ENCODE data around the gene ST8SIA1.

ST8SIA1 gene

DNA sequence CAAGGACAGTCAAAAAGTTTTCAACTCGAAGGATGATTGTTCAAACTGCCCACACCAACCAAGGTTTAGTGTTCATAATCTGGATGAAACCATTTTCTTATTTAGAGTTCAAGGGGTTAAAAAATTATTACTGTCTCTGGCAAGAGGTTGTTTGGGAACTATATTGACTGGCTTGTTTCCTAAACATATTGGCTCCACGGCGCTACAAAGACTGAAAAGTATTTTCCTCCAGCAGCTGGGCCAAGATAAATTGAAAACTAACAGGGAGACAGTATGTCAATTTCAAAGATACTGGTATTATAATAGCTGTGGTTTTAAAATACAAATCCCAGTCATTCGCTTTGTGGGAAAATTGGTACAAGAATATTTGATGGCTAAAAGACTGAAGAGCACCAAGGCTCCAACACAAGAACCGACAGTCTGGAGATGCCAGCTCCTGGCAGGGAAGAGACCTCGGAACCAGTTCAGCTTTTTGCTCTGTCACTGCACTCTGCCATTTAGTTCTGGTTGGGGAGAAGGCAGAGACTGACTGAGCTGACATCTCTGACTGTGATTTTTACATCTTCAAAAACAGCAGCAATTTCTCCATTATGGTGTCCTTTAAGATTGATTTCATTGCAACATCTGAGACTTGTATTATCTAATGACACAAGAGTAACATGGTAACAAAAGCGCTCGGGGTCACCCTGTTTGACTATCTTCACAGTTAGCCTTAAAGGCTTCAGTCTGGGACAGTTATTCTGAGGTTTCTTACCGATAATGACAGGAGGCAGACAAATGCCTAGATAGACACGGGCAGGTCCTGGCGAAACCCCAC is 62.0 kb downstream of the ST8SIA1 start:
- no peak for TF ChIP-seq CTCF (conservative IDR thresholded peaks at IDR 0.05; ENCODE audit: low read depth, low read length)
- Histone ChIP-seq H3K4me2 (no peak overlapping the region), H2AFZ (ENCODE audit: low read depth) (no peak overlapping the region), H3K36me3 (ENCODE audit: insufficient read depth) (no peaks in the 10 kb centered on the region), H3K9ac (no peak overlapping the region), H3K27me3 (ENCODE audit: insufficient read depth, low read depth) (no peaks in the 10 kb centered on the region), H3K79me2 (ENCODE audit: insufficient read depth, low read depth) (no peaks in the 10 kb centered on the region), H3K4me1 (ENCODE audit: low read depth, poor library complexity, severe bottlenecking) (no peaks in the 10 kb centered on the region), H3K4me3 (IDR thresholded peaks at IDR 0.05; ENCODE audit: insufficient read depth, low read depth, low read length) (no peak overlapping the region), H3K27ac (no peak overlapping the region), H4K20me1 (ENCODE audit: insufficient read depth) (no peaks in the 10 kb centered on the region)

DNA sequence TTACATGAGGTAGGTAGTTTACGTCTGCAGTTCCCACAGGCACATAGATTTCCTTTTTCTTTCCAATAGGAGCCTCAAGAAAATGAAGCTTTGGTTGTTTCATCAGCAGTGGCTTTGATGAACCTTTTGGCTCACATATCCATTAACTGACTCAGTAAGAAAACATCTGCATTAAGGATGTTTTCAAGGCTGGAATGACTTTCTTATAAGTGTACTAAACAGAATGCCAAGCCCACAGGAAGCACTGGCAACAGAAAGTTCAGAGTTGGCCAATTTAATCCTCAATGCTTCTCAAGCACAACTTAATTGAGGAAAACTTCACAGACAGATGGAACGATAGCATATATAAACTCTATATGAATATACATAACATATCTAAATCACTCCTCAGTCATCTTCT is 63.5 kb downstream of the ST8SIA1 start:
- no peaks in the 10 kb centered on the region for H3K27me3 ChIP-seq (ENCODE audit: insufficient read depth, low read depth)
- no peaks in the 10 kb centered on the region for H3K36me3 ChIP-seq (ENCODE audit: insufficient read depth)
- H4K20me1 ChIP-seq (ENCODE audit: insufficient read depth): no peaks in the 10 kb centered on the region
- H3K27ac ChIP-seq: no peak overlapping the region
- no peak overlapping the region for H3K4me2 ChIP-seq
- H3K4me1 ChIP-seq (ENCODE audit: low read depth, poor library complexity, severe bottlenecking): no peaks in the 10 kb centered on the region
- H3K9ac ChIP-seq: no peak overlapping the region
- H2AFZ ChIP-seq (ENCODE audit: low read depth): no peak overlapping the region
- TF ChIP-seq CTCF (conservative IDR thresholded peaks at IDR 0.05; ENCODE audit: low read depth, low read length): no peak
- H3K4me3 ChIP-seq (IDR thresholded peaks at IDR 0.05; ENCODE audit: insufficient read depth, low read depth, low read length): no peak overlapping the region
- no peaks in the 10 kb centered on the region for H3K79me2 ChIP-seq (ENCODE audit: insufficient read depth, low read depth)

- no peak for TF ChIP-seq CTCF (conservative IDR thresholded peaks at IDR 0.05; ENCODE audit: low read depth, low read length)
- H3K4me3 ChIP-seq (IDR thresholded peaks at IDR 0.05; ENCODE audit: insufficient read depth, low read depth, low read length): no peak overlapping the region
- no peaks in the 10 kb centered on the region for H4K20me1 ChIP-seq (ENCODE audit: insufficient read depth)
- H3K4me1 ChIP-seq (ENCODE audit: low read depth, poor library complexity, severe bottlenecking): no peaks in the 10 kb centered on the region
- H3K36me3 ChIP-seq (ENCODE audit: insufficient read depth): no peaks in the 10 kb centered on the region
- H3K27ac ChIP-seq: no peak overlapping the region
- no peak overlapping the region for H2AFZ ChIP-seq (ENCODE audit: low read depth)
- H3K27me3 ChIP-seq (ENCODE audit: insufficient read depth, low read depth): no peaks in the 10 kb centered on the region
- H3K4me2 ChIP-seq: no peak overlapping the region
- H3K79me2 ChIP-seq (ENCODE audit: insufficient read depth, low read depth): no peaks in the 10 kb centered on the region
- no peak overlapping the region for H3K9ac ChIP-seq
Observed at GRCh38 chr12:22268973-22269372, 65.5 kb downstream of the ST8SIA1 start.

DNA sequence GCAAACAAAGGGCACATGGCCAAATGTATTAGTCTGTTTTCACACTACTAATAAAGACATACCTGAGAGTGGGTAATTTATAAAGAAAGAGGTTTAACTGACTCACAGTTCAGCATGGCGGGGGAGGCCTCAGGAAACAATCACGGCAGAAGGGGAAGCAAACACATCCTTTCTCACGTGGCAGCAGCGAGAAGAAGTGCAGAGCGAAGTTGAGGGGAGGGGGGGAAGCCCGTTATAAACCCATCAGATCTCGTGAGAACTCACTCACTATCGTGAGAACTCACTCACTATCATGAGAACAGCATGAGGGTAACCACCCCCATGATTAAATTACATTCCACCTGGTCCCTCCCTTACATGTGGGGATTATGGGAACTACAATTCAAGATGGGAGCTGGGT is 66.1 kb downstream of the ST8SIA1 start:
- no peaks in the 10 kb centered on the region for H3K79me2 ChIP-seq (ENCODE audit: insufficient read depth, low read depth)
- no peaks in the 10 kb centered on the region for H3K27me3 ChIP-seq (ENCODE audit: insufficient read depth, low read depth)
- no peak for TF ChIP-seq CTCF (conservative IDR thresholded peaks at IDR 0.05; ENCODE audit: low read depth, low read length)
- no peaks in the 10 kb centered on the region for H3K4me1 ChIP-seq (ENCODE audit: low read depth, poor library complexity, severe bottlenecking)
- H3K9ac ChIP-seq: no peak overlapping the region
- no peak overlapping the region for H2AFZ ChIP-seq (ENCODE audit: low read depth)
- H3K4me3 ChIP-seq (IDR thresholded peaks at IDR 0.05; ENCODE audit: insufficient read depth, low read depth, low read length): no peak overlapping the region
- H3K4me2 ChIP-seq: no peak overlapping the region
- no peaks in the 10 kb centered on the region for H4K20me1 ChIP-seq (ENCODE audit: insufficient read depth)
- no peak overlapping the region for H3K27ac ChIP-seq
- H3K36me3 ChIP-seq (ENCODE audit: insufficient read depth): no peaks in the 10 kb centered on the region
